ENCODE measurements around the gene TMCO6. TPM values are rescaled to one million over a fixed set of nuclear protein-coding genes. Genes with fewer than 3 reads are reported as not detected.

TMCO6 gene
- total and polyA plus RNA-seq, 9 of the 15 experiments (the other 6 are each of a cell fraction or from before 2014, with no cell fraction given), result 3.4 to 46.4 (median 16.7) TPM

GRCh38 chr5:140690941-140691924 is 52.0 kb downstream of the TMCO6 start, which contains the start of the genes HARS1 and HARS2 (continued):
- TF ChIP-seq CUX1 (CRISPR knock-in tag; IDR thresholded peaks at IDR 0.05) (no peak), YBX1 (IDR thresholded peaks at IDR 0.05) (no peak), ZNF24 (IDR thresholded peaks at IDR 0.05) (no peak), ZNF639 (CRISPR knock-in tag; conservative IDR thresholded peaks at IDR 0.05 in 1 of 2, IDR thresholded peaks at IDR 0.05 in 1 of 2) (peak in 1 of 2 experiments; percentile 66; a peak in 2 of 4 replicates), GTF3C2 (IDR thresholded peaks at IDR 0.05; ENCODE audit: borderline replicate concordance, extremely low read depth, insufficient read length) (no peak), EP400 (IDR thresholded peaks at IDR 0.05) (peak; percentile 95), ELF2 (CRISPR knock-in tag; IDR thresholded peaks at IDR 0.05) (peak; percentile 95), HOMEZ (CRISPR knock-in tag; IDR thresholded peaks at IDR 0.05) (no peak), TRIM24 (IDR thresholded peaks at IDR 0.05) (peak; percentile 41 to 64; a peak in 2 of 4 replicates), FOXP4 (CRISPR knock-in tag; IDR thresholded peaks at IDR 0.05; ENCODE audit: borderline replicate concordance) (no peak)

All from K562 (cell line).